ENCODE results near the gene TMPRSS3.

Gene TMPRSS3

DNA sequence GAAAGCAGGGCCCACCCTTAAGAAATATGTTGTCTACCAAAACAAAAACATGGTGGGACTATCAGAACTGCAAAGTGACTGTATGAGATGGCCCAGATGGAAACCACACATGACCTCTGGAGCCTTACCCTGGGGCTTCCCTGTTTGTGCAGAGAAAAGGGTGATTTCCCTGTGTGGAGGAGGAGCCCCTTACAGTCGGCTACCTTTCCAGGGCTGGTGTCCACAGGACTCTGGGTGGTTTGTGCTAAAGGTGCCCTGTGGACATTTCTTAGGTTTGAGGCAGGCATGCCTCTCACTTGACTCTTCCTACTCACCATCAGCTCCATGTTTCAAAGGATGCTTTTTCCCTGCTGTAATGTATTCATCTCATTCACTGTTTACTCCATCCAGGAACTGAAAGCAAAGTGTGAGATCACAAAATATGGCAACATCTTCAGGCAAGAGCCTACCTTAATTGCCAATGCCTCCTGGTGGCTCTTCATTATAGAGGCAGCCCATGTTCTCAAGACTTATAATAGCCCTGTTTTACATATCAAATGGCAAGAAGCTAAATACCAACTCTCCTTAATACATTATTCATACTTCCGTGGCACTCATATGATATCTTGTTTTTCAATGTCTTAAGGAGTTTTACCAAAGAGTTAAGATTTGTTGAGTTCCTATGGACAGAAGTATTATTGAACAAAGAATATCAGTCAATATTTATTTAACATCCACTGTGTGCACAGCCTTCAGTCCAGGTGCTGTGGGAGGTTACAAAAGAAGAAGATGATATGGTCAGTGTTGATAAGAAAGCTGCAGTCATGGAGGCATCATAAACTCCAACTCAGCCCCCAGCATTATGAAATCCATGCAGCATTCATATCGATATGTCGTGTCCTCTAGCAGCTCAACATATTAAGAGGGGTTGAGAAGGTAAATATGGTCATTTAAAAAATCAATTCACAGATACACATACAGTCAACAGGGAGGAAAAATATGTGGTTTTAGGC lies 65.2 kb downstream of the TMPRSS3 start:
- H3K4me1 ChIP-seq (ENCODE audit: insufficient read depth, low read length), result no peaks in the 10 kb centered on the region
- no peak overlapping the region for H3K9ac ChIP-seq (ENCODE audit: low read depth, low read length)
- H3K9me3 ChIP-seq (ENCODE audit: control insufficient read depth, insufficient read depth, low read length), result peaks cover 11% of the 10 kb centered on the region
- no peaks in the 10 kb centered on the region for H3K36me3 ChIP-seq (ENCODE audit: insufficient read depth, low read length)

DNA sequence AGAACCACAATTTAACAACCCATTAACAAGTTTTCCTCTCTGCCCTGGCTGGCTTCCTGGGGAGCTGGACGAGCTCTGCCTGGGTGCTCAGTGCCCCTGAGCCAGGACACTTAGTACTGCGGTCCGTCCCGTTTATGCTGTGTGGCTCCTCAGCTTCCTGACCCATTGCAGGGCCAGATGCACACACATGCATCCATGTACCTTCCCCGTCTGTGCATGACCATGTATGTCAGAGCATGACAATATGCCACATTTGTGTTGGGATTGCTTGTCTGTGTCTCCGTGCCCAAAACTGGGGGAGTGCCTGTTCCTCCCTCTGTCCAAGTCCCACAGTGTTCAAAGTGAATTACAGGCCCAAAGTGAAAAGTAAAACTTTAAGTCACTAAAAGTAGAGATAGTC lies 71.0 kb downstream of the TMPRSS3 start:
- H3K4me1 ChIP-seq (ENCODE audit: insufficient read depth, low read length), result no peaks in the 10 kb centered on the region
- no peak overlapping the region for H3K9ac ChIP-seq (ENCODE audit: low read depth, low read length)
- no peaks in the 10 kb centered on the region for H3K36me3 ChIP-seq (ENCODE audit: insufficient read depth, low read length)
- H3K9me3 ChIP-seq (ENCODE audit: control insufficient read depth, insufficient read depth, low read length), result peaks cover 8% of the 10 kb centered on the region
